ENCODE data around the gene C14orf119.
A peak's percentile ranks its signal among the peaks of the same experiment; 100 is the strongest.

The C14orf119 gene

GRCh38 chr14:23070262-23071129, 24.8 kb upstream of the C14orf119 start:
- no peaks in the 10 kb centered on the region for H3K9me3 Mint-ChIP-seq (ENCODE audit: low read depth)

DNA sequence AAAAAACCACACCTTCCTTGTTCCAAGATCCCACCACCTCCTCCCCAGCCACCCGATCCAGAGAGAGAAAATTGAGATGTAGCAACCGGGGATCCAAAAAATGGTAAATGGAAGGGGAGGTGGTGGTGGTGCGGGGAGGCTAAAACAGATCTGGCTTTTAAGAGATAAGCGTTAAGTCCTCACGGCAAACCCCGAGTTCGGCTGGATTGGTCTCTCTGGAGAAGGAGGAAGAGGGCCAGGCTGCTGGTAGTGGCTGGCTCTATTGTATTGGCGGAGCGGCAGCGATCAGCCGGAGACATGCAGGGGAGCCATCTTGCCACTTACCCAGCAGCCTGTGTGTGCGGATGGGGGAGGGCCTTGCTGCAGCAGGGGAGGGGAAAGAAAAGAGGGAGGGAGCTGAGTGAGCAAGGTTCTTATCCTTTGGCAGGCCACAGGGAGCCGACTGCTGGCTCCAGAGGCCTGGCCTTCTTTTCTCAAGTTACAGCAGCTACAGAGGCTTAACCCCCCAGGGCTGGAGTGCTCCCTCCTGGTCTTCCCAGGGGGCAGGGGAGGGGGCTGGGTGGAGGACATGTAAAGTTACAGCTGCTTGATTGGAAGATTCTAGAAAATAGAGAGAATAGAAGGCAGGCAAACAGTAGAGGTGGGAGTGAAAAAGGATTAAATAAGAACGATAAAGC, 23.9 kb upstream of the C14orf119 start:
- Mint-ChIP-seq H3K9me3 (ENCODE audit: low read depth) (no peaks in the 10 kb centered on the region), H3K4me3 (peak overlapping the region; percentile 99), H3K36me3 (peaks cover 6% of the 10 kb centered on the region), H3K4me1 (ENCODE audit: low read depth) (peaks cover 38% of the 10 kb centered on the region), H3K27ac (peak overlapping the region; percentile 98), H3K27me3 (no peaks in the 10 kb centered on the region)

More at GRCh38 chr14:23070262-23071129, 24.8 kb upstream of the C14orf119 start:
- H3K4me3 Mint-ChIP-seq: peak overlapping the region; percentile 99
- H3K36me3 Mint-ChIP-seq: peaks cover 6% of the 10 kb centered on the region
- H3K4me1 Mint-ChIP-seq (ENCODE audit: low read depth): peaks cover 44% of the 10 kb centered on the region
- peak overlapping the region; percentile 98 for H3K27ac Mint-ChIP-seq
- no peaks in the 10 kb centered on the region for H3K27me3 Mint-ChIP-seq

DNA sequence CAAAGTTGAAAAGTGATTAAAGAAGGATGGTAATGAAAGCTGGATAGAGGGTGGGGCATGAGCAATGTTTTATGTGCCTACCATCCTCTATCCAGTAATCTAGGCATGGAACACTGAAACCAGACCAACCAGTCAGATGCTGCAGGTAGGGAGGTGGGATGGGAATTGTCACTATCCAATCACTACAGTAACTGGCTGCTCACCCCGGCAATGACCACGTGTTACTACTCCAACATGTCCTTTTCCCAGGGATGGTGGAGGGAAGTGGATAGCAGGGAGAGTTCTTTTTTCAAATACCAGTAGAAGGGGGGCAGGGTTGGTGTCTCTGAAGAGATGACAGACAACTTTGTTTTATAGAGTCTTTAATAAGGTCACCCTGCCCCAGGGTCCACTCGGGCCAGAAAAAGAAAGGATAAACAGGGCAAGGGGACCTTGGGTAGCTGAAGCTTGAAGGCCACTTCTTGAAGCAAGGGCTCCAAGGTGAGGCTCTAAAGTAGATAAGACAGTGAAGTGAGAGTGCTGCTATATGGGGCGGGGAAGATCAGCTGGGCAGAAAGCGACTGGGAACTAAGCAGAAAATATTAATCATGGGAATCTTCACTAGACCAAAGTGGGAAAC, 23.3 kb upstream of the C14orf119 start:
- Mint-ChIP-seq H3K27me3 (no peaks in the 10 kb centered on the region), H3K4me3 (peak overlapping the region; percentile 99), H3K27ac (peak overlapping the region; percentile 98), H3K4me1 (ENCODE audit: low read depth) (peaks cover 40% of the 10 kb centered on the region), H3K9me3 (ENCODE audit: low read depth) (no peaks in the 10 kb centered on the region), H3K36me3 (peaks cover 6% of the 10 kb centered on the region)

DNA sequence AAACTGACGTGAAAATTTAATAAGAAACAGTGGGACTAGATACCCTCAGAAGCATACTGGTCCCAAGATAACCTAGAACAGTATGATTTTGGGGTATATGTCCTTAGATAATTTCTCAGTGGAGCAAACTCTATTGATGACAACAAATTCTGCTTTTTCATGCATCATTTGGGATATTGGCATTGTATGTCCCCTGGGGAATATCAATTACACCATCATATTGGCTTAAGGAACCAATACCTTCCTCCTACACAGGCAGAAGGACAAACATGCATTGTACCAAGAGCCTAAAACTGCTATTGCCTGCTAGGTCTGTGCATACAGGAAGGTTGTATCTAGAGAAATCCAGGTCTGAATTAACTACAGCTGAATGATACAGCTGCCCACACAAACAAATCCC, 20.4 kb upstream of the C14orf119 start:
- H3K9me3 Mint-ChIP-seq (ENCODE audit: low read depth): no peaks in the 10 kb centered on the region
- no peaks in the 10 kb centered on the region for H3K27me3 Mint-ChIP-seq
- peaks cover 2% of the 10 kb centered on the region for H3K36me3 Mint-ChIP-seq
- no peak overlapping the region for H3K4me3 Mint-ChIP-seq
- H3K4me1 Mint-ChIP-seq (ENCODE audit: low read depth): peaks cover 27% of the 10 kb centered on the region
- no peak overlapping the region for H3K27ac Mint-ChIP-seq

DNA sequence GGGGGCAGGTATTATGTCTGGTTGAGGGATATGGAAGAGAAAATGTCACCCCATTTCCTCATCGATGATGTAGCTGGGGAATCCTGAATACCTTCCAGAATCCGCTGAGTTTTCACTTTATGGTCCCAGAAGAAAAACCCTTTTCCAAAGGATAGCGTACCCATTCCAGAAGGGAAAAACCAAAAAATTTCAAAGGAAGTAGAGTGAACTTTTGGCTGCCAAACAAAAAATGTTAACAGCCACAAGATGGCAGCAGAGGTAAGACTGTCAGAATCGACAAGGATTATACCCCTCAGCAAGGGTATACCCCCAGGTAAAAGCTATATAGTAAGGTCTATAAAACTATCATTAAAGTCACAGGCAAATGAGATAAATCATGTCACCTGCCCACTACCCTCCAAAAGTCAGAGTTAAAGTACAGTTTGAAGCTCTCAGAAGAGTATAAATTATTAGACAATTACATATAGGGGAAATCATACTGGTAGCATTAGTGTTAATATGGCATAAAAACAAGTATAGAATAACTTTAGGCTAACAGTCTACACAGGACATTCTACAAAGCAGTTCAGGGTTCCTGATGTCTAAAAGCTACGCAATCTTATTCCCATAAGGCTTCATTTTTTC, 18.4 kb upstream of the C14orf119 start:
- Mint-ChIP-seq H3K27ac (peak overlapping the region; percentile 16), H3K4me1 (ENCODE audit: low read depth) (peaks cover 12% of the 10 kb centered on the region), H3K4me3 (no peak overlapping the region), H3K36me3 (peaks cover 2% of the 10 kb centered on the region), H3K27me3 (no peaks in the 10 kb centered on the region), H3K9me3 (ENCODE audit: low read depth) (no peaks in the 10 kb centered on the region)

DNA sequence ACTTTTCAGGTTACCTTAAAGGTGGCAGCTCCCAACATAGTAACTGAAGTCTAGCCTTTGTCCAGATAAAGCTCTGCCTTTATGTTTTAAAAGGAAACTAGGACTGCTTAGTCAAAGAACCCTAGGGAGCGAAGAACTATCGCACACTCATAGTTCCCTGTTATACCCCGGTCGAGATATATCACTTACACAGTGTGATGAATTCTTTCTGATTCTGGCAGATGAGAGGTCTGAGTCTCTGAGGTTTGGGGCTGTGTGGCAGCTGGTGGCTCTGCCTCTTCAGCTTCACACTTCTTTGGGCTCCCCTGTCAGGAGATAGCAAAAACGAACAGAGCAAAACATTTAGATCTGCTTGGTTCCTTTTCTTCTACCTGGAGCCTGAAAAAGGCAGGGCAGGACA, 17.3 kb upstream of the C14orf119 start:
- Mint-ChIP-seq H3K9me3 (ENCODE audit: low read depth) (no peaks in the 10 kb centered on the region), H3K36me3 (peaks cover 2% of the 10 kb centered on the region), H3K4me1 (ENCODE audit: low read depth) (peaks cover 4% of the 10 kb centered on the region), H3K27ac (peak overlapping the region; percentile 82), H3K4me3 (no peak overlapping the region), H3K27me3 (no peaks in the 10 kb centered on the region)

GRCh38 chr14:23078692-23079116, 16.6 kb upstream of the C14orf119 start:
- Mint-ChIP-seq H3K4me3 (no peak overlapping the region), H3K9me3 (ENCODE audit: low read depth) (no peaks in the 10 kb centered on the region), H3K4me1 (ENCODE audit: low read depth) (peaks cover 4% of the 10 kb centered on the region), H3K27ac (peak overlapping the region; percentile 82), H3K27me3 (no peaks in the 10 kb centered on the region), H3K36me3 (peaks cover 2% of the 10 kb centered on the region)

- H3K4me1 Mint-ChIP-seq (ENCODE audit: low read depth): peaks cover 7% of the 10 kb centered on the region
- peak overlapping the region; percentile 82 for H3K27ac Mint-ChIP-seq
- H3K9me3 Mint-ChIP-seq (ENCODE audit: low read depth): no peaks in the 10 kb centered on the region
- H3K4me3 Mint-ChIP-seq: no peak overlapping the region
- peaks cover 5% of the 10 kb centered on the region for H3K36me3 Mint-ChIP-seq
- no peaks in the 10 kb centered on the region for H3K27me3 Mint-ChIP-seq
These were observed 15.6 kb upstream of the C14orf119 start for GRCh38 chr14:23079716-23080115.

GRCh38 chr14:23080474-23080873, 14.8 kb upstream of the C14orf119 start:
- H3K27ac Mint-ChIP-seq: peak overlapping the region; percentile 82
- peaks cover 9% of the 10 kb centered on the region for H3K4me1 Mint-ChIP-seq (ENCODE audit: low read depth)
- H3K4me3 Mint-ChIP-seq: no peak overlapping the region
- peaks cover 2% of the 10 kb centered on the region for H3K36me3 Mint-ChIP-seq
- H3K9me3 Mint-ChIP-seq (ENCODE audit: low read depth): no peaks in the 10 kb centered on the region
- H3K27me3 Mint-ChIP-seq: no peaks in the 10 kb centered on the region

- peak overlapping the region; percentile 53 for H3K4me3 Mint-ChIP-seq
These were observed 9.8 kb upstream of the C14orf119 start for GRCh38 chr14:23085458-23085857.

DNA sequence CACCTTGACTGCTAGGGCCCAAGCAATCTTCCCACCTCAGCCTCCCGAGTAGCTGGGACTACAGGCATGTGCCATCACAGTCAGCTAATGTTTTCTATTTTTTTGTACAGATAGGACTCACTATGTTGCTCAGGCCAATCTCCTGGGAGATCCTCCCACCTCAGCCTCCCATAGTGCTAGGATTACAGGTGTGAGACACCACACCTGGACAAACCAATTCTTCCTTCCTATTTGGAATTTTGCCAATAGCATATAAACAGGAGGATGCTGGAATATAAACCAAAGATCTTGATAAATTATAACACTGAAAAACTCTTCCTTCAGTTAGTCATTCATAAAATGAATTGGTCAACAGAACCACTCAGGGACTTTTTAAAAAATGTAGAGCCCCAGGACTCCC, 8.7 kb upstream of the C14orf119 start:
- H3K4me3 Mint-ChIP-seq: no peak overlapping the region
- H3K27me3 Mint-ChIP-seq: no peaks in the 10 kb centered on the region
- peaks cover 24% of the 10 kb centered on the region for H3K36me3 Mint-ChIP-seq
- peaks cover 43% of the 10 kb centered on the region for H3K4me1 Mint-ChIP-seq (ENCODE audit: low read depth)
- peak overlapping the region; percentile 85 for H3K27ac Mint-ChIP-seq
- H3K9me3 Mint-ChIP-seq (ENCODE audit: low read depth): no peaks in the 10 kb centered on the region

More at GRCh38 chr14:23085458-23085857, 9.8 kb upstream of the C14orf119 start:
- Mint-ChIP-seq H3K9me3 (ENCODE audit: low read depth) (no peaks in the 10 kb centered on the region), H3K4me1 (ENCODE audit: low read depth) (peaks cover 40% of the 10 kb centered on the region), H3K36me3 (peaks cover 22% of the 10 kb centered on the region), H3K27me3 (no peaks in the 10 kb centered on the region), H3K27ac (peak overlapping the region; percentile 93)

- Mint-ChIP-seq H3K27ac (peak overlapping the region; percentile 58), H3K27me3 (no peaks in the 10 kb centered on the region), H3K4me3 (no peak overlapping the region), H3K9me3 (ENCODE audit: low read depth) (no peaks in the 10 kb centered on the region), H3K4me1 (ENCODE audit: low read depth) (peaks cover 62% of the 10 kb centered on the region), H3K36me3 (peaks cover 30% of the 10 kb centered on the region)
These were observed 5.6 kb upstream of the C14orf119 start for GRCh38 chr14:23089498-23090253.

GRCh38 chr14:23090254-23090636, 5.1 kb upstream of the C14orf119 start:
- peaks cover 60% of the 10 kb centered on the region for H3K4me1 Mint-ChIP-seq (ENCODE audit: low read depth)
- peaks cover 30% of the 10 kb centered on the region for H3K36me3 Mint-ChIP-seq
- no peaks in the 10 kb centered on the region for H3K9me3 Mint-ChIP-seq (ENCODE audit: low read depth)
- H3K27me3 Mint-ChIP-seq: no peaks in the 10 kb centered on the region
- no peak overlapping the region for H3K4me3 Mint-ChIP-seq
- peak overlapping the region; percentile 58 for H3K27ac Mint-ChIP-seq

Measured in activated naive CD8-positive, alpha-beta T cell (primary cell).